ENCODE data around the gene MAPK6.

- TF ChIP-seq CTCF (IDR thresholded peaks at IDR 0.05) = no peak
- TF ChIP-seq POLR2A (IDR thresholded peaks at IDR 0.05) = no peak
Observed at GRCh38 chr15:52066842-52067544, 48.0 kb downstream of the MAPK6 start.
